Inferior parietal cortex (tissue), 1 donor: ENCODE results near the gene KLHL22.
A peak's percentile ranks its signal among the peaks of the same experiment; 100 is the strongest.
"Not testable (repeated sequence)": the region's sequence is repeated elsewhere in the genome, so short reads cannot be mapped to it uniquely, and the experiment has no call there.

Experiments
- DNase-seq: peaks from one replicate; pipeline ENCODE4 v3.0.0-alpha.2; 2016; ENCODE audit errors: extremely low spot score

The KLHL22 gene

GRCh38 chr22:20523086-20523983 is 27.7 kb upstream of the KLHL22 start:
- DNase-seq, result no peak

DNA sequence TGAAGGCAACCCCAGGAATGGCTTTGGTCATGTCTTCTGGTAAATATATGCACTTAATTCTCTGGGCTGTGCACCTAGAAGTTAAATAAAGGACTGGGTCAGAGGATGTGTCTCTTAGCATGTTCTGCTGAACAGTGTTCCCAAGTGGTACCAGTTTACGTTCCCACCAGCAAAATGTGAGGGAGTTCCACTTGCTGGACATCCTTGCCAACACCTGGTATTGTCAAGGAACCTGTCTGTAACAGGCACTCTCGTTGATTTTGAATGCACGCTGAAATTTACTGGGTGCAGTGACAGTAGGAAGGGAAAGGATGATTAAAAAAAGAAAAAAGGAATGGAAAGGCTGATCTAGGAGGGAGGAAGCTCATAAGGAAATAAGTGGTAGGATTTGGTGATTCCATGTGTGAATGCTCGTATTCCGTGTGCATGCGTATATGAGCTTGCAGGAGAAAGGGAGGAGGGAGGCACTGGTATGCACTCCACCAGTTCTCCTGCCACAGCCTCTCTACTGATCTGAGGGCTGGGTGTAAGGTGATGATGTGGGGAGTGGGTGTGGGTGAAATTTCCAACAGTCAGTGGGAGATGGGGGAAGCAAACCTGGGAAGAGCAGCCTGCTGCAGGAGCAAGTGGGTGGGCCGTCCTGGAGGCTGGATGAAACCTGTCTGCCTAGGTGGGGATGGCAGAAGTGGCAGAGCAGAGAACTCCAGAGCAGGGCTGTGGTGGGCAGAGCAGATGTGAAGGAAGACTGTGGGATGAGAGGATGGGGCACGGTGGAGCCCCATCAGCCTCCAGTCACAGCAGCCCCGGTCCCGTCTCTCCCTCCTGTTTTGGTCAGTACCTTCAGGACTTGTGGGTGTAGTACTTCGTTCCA is 26.8 kb upstream of the KLHL22 start:
- DNase-seq, result no peak

DNA sequence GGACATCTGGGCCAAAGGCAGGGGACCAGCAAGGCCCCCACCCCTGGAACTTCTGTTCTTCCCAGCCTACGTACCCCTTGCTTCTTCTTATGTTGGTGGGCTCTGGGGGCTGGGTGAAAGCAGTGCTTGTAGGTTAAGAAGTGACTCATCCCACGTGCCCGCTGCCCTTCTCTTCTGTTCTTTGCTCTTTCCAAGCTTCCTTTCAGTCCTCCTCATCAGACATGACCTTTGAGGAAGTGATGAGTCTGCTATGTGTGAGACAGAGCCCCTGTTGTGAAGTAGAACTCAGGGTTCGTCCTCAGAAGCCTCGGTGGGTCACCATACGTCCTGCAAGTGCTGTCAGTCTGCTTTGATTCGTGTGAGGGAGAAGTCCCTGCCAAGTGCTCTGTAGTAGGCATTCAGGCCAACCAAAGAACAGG is 24.5 kb upstream of the KLHL22 start:
- DNase-seq, result no peak

DNA sequence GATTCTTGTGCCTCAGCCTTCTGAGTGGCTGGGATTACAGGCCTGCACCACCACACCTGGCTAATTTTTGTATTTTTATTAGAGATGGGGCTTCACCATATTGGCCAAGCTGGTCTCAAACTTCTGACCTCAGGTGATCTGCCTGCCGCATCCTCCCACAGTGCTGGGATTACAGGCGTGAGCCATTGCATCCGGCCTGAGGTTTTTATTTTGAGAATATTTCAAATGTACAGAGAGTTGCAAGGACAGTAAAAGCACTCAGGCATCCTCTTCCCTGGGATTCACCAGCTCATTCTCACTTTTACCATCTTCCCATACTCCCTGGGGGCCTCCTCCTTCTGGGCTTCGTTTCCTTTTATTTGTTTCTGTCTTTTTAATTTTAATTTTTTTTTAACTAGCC is 24.0 kb upstream of the KLHL22 start:
- DNase-seq, result no peak

- no peak for DNase-seq
Observed at GRCh38 chr22:20517841-20518592, 22.4 kb upstream of the KLHL22 start.

DNA sequence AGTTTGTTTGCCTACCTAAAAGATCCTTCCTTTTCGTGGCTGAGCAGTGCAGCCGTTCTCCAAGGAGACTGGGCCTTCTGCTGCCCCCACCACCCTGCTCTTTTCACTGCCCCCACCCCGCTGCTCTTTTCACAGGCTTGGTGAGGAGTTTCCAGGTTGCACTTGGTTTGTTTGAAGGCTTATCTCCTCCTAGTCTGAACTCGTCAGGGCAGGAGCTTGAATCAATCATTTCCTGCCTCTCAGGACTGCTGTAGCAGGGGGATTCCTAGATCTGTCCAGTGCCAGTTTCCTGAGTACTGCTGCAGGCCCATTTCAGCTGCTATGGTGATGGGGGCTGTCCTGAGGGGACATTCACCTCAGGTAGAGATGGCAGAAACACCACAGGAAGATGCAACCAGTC is 21.8 kb upstream of the KLHL22 start:
- DNase-seq, result no peak

GRCh38 chr22:20516399-20516798 is 20.8 kb upstream of the KLHL22 start:
- no peak for DNase-seq

DNA sequence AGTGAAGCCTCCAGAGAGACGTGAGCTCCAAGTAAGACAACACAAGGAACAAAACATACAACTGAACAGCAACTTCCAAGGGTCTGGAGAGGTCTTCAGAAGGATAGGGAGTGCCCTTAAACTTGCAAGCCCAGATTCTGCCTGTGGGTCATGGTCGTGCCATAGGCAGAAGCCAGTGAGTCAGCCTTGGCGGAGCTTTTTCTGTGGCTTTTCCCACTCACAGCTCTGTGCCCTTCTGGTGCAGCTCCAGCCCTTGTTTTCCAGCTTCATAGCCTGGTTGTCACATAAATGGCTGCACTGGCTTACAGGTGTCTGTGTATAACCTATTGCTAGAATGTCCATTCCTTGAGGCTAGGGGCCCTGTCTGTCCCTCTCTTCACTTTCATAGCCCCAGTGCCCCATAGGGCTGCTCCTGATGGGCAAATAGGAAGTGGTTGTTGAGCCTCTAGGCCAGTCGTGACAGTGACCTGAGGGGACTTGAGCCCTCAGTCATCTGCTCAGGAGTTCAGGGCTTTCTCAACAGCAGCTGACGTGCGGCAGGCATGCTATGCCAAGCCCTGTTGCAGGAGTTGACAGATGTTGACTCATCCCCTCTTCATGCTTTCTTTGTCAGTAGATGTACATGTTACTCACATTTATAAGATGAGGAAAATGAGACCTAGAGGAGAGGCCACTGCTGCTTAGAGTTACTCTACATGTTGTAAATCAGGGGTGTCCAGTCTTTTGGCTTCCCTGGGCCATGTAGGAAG is 19.2 kb upstream of the KLHL22 start:
- DNase-seq, result no peak

- no peak for DNase-seq
Observed at GRCh38 chr22:20511578-20512229, 16.1 kb upstream of the KLHL22 start.

DNA sequence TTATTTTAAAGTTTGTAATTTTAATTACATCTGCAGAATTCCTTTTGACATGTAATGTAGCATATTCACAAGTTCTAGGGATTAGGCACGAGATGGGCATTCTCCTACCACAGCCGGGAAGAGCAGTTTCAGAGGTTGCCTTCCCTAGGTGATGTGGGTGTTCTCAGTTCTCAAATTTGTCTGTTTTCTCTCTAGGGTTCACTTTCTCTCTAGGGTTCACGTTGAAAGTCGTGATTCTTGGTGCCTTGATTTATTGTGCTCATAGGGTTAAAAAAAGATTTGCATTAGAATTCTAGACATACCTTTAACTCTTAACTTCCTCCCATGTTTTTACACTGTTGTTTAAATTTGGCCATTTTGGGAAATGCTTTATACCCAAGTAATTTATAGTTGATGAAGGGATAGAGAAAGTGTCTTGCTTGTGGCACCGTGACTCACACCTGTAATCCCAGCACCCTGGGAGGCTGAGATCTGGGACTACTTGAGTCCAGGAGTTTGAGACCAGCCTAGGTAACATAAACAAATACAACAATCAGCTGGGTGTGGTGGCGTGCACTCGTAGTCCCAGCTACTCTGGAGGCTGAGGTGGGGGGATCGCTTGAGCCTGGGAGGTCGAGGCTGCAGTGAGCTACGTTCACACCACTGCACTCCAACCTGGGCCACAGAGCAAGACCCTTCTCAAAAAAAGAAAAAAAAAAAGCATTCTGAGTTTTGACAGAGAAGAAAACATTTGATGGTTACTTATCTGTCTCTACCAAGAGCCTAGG is 15.4 kb upstream of the KLHL22 start:
- DNase-seq, result no peak

- DNase-seq, result peak; percentile 40
Observed at GRCh38 chr22:20509344-20510047, 13.9 kb upstream of the KLHL22 start.

DNA sequence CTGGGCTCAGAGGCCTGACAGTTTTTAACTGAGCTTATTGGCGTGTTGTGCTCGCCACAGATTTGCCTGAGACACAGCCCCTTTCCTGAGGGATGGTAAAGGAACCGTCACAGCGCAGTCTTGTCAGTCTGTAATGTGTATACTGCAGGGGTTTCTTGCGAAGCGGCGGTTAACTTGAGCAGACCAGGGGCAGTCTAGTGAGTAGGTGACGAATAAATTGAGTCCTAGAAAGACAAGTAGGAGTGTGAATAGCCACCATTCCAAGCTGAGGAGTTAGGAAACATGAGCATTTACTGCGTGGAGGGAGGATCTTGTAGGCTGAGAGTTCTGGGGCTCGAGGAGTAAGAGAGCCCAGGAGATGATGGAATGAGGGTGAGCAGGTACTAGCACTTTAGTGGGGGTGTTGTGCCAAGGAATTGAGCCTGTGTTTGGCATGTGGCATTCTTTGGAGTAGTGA is 13.2 kb upstream of the KLHL22 start:
- peak; percentile 9 for DNase-seq

DNA sequence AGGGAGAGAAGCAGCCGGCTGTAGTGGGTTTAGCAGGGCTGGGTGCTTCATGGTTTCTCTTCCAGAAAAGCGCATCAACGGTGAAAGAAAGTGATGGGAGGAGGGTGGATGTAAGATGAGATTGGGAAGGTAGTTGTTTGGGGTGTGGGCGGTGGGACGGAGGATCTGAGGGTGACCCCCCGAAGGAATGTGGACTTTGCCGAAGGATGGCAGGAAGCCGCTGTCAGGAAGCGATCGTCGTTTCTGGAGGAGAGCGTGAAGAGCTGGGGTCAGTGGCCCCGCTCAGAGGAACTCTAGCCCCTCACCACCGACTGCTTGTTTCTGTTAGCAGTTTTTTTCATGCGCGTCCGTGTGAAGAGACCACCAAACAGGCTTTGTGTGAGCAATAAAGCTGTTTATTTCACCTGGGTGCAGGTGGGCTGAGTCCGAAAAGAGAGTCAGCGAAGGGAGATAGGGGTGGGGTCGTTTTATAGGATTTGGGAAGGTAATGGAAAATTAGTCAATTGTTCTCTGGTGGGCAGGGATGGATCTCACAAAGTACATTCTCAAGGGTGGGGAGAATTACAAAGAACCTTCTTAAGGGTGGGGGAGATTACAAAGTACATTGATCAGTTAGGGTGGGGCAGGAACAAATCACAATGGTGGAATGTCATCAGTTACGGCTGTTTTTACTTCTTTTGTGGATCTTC is 12.6 kb upstream of the KLHL22 start:
- DNase-seq, result not testable (repeated sequence)

DNA sequence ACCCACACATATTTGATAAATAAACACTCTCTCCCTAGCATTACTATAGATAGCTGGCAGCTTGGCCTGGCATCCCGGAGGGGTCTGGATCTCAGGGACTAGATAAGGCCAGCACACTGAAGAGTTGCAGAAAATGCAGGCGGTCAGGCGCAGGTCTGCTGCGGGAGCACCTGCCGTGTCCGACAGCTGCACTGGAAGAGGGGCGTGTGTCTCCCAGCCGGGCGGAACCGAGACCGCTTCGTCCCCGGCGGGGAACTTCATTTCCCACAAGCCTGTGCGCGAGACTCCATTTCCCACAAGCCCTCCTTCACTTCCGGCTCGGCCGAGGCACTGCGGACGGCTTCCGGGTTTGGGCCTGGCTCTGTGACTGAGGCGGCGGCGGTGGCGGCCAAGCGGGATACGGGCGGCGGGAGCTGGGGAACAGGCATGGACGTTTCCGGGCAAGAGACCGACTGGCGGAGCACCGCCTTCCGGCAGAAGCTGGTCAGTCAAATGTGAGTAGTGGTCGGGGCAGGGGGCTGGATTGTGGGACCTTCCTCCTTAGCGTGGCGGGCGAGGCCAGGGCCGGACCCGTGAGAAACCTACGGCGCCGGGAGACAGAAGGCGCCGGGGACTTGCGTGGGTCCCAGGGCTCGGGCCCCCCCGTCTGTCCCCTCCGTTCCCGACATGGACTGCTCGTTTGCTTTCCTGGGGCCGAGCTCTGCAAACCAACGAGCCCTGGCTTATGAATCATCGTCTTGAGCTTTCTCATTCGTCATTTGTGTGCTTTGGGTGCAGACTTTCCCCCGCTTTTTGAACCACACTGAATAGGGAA is 11.9 kb upstream of the KLHL22 start, which contains the start of gene MED15:
Gene MED15 (plus strand): TSS at position 358 of the 814 bp plus-strand sequence. CDS start 69 bp downstream, at position 427.
- peak; percentile 97 for DNase-seq

DNA sequence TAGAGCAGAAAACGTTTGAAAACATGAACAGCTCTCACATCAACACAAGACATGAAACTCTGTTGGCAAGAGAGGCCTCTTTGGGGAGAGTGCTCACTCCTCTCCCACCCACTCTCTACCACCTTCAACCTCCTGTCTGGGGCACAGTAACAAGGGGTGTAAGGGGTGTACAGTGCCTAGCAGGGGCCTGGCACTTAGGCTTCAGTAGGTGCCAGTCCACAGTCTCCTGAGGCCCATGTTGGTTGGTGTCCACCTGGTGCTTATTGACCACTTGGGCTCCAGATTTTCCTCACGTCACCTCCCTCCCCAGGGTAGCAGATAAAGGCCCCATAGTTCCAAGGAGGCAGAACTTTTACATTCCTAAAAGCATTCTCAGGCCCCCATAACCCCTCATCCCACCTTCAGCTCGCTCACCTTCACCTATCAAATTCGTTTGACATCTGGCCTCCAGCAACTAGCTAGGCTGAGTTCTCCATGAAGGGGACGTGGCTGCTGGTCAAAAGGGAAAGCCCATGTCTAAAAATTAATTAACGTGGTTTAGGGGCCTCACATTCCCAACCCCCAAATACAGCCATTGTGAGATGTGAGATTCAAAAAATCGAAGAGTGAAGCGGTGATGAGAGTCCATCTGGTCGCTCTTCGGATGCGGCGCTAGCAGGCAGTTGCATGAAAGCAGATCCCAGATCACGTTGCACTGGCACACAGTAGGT is 11.1 kb upstream of the KLHL22 start:
- no peak for DNase-seq

GRCh38 chr22:20504293-20504922 is 8.8 kb upstream of the KLHL22 start:
- DNase-seq, result not testable (repeated sequence)
